Measurements from ENCODE around the gene MAP3K7CL. TPM values are rescaled to one million over a fixed set of nuclear protein-coding genes. Genes with fewer than 3 reads are reported as not detected.

Gene MAP3K7CL
- total RNA-seq, 1 donor from 2014 or later, result 6.9 TPM

GRCh38 chr21:29185172-29185571, 54.7 kb downstream of the MAP3K7CL start:
- no peaks in the 10 kb centered on the region for H3K9me3 ChIP-seq
- H3K4me1 ChIP-seq, result peaks cover 15% of the 10 kb centered on the region
- no peak for DNase-seq (ENCODE audit: extremely low spot score in 2 of 2)
- intact Hi-C loops (cut with DNase I), result no loop called here
- TF ChIP-seq POLR2AphosphoS5 (IDR thresholded peaks at IDR 0.05; ENCODE audit: insufficient read depth in 1 of 2, low read depth in 1 of 2) (no peak), CTCF (IDR thresholded peaks at IDR 0.05) (no peak), POLR2A (IDR thresholded peaks at IDR 0.05) (no peak)
- no peaks in the 10 kb centered on the region for H3K36me3 ChIP-seq
- no peaks in the 10 kb centered on the region for H3K27me3 ChIP-seq
- H3K27ac ChIP-seq, result no peak overlapping the region
- no peak overlapping the region for H3K4me3 ChIP-seq

- peaks cover 15% of the 10 kb centered on the region for H3K4me1 ChIP-seq
- H3K36me3 ChIP-seq, result no peaks in the 10 kb centered on the region
- H3K27me3 ChIP-seq, result no peaks in the 10 kb centered on the region
- intact Hi-C loops (cut with DNase I), result no loop called here
- no peak for TF ChIP-seq CTCF (IDR thresholded peaks at IDR 0.05)
- no peak for TF ChIP-seq POLR2A (IDR thresholded peaks at IDR 0.05)
- TF ChIP-seq POLR2AphosphoS5 (IDR thresholded peaks at IDR 0.05; ENCODE audit: insufficient read depth in 1 of 2, low read depth in 1 of 2), result no peak
- no peak overlapping the region for H3K4me3 ChIP-seq
- no peak for DNase-seq (ENCODE audit: extremely low spot score in 2 of 2)
- H3K9me3 ChIP-seq, result no peaks in the 10 kb centered on the region
- no peak overlapping the region for H3K27ac ChIP-seq
Measured at GRCh38 chr21:29185633-29186032, 55.2 kb downstream of the MAP3K7CL start.

- Histone ChIP-seq H3K4me3 (no peak overlapping the region), H3K27me3 (no peaks in the 10 kb centered on the region), H3K27ac (no peak overlapping the region), H3K36me3 (no peaks in the 10 kb centered on the region), H3K4me1 (peaks cover 15% of the 10 kb centered on the region), H3K9me3 (no peaks in the 10 kb centered on the region)
- DNase-seq (ENCODE audit: extremely low spot score in 2 of 2), result no peak
- intact Hi-C loops (cut with DNase I), result no loop called here
- TF ChIP-seq CTCF (IDR thresholded peaks at IDR 0.05), result no peak
- no peak for TF ChIP-seq POLR2A (IDR thresholded peaks at IDR 0.05)
- no peak for TF ChIP-seq POLR2AphosphoS5 (IDR thresholded peaks at IDR 0.05; ENCODE audit: insufficient read depth in 1 of 2, low read depth in 1 of 2)
Measured at GRCh38 chr21:29186246-29186645, 55.8 kb downstream of the MAP3K7CL start.

- DNase-seq (ENCODE audit: extremely low spot score in 2 of 2), result no peak
- intact Hi-C loops (cut with DNase I), result no loop called here
- TF ChIP-seq CTCF (IDR thresholded peaks at IDR 0.05) (no peak), POLR2AphosphoS5 (IDR thresholded peaks at IDR 0.05; ENCODE audit: insufficient read depth in 1 of 2, low read depth in 1 of 2) (no peak), POLR2A (IDR thresholded peaks at IDR 0.05) (no peak)
- Histone ChIP-seq H3K4me1 (peaks cover 11% of the 10 kb centered on the region), H3K36me3 (no peaks in the 10 kb centered on the region), H3K27me3 (no peaks in the 10 kb centered on the region), H3K27ac (no peak overlapping the region), H3K4me3 (no peak overlapping the region), H3K9me3 (no peaks in the 10 kb centered on the region)
Measured at GRCh38 chr21:29187944-29188343, 57.5 kb downstream of the MAP3K7CL start.

GRCh38 chr21:29189353-29189752, 58.9 kb downstream of the MAP3K7CL start:
- Histone ChIP-seq H3K9me3 (no peaks in the 10 kb centered on the region), H3K4me1 (peaks cover 6% of the 10 kb centered on the region), H3K36me3 (no peaks in the 10 kb centered on the region), H3K4me3 (no peak overlapping the region), H3K27ac (no peak overlapping the region), H3K27me3 (no peaks in the 10 kb centered on the region)
- no peak for DNase-seq (ENCODE audit: extremely low spot score in 2 of 2)
- intact Hi-C loops (cut with DNase I), result no loop called here
- no peak for TF ChIP-seq POLR2AphosphoS5 (IDR thresholded peaks at IDR 0.05; ENCODE audit: insufficient read depth in 1 of 2, low read depth in 1 of 2)
- no peak for TF ChIP-seq CTCF (IDR thresholded peaks at IDR 0.05)
- TF ChIP-seq POLR2A (IDR thresholded peaks at IDR 0.05), result no peak

All from vagina (tissue), 2 donors.